CD4-positive, alpha-beta T cell treated with Interleukin-1 beta for 1 hour (primary cell): ENCODE results near the gene NDUFV1.

ENCODE experiments used
- DNase-seq, 2 donors: peaks; one replicate each; pipeline ENCODE4 v3.0.0-alpha.2; 2020 to 2022

Gene NDUFV1

GRCh38 chr11:67641338-67642172 is 34.8 kb downstream of the NDUFV1 start:
- no peak for DNase-seq

DNA sequence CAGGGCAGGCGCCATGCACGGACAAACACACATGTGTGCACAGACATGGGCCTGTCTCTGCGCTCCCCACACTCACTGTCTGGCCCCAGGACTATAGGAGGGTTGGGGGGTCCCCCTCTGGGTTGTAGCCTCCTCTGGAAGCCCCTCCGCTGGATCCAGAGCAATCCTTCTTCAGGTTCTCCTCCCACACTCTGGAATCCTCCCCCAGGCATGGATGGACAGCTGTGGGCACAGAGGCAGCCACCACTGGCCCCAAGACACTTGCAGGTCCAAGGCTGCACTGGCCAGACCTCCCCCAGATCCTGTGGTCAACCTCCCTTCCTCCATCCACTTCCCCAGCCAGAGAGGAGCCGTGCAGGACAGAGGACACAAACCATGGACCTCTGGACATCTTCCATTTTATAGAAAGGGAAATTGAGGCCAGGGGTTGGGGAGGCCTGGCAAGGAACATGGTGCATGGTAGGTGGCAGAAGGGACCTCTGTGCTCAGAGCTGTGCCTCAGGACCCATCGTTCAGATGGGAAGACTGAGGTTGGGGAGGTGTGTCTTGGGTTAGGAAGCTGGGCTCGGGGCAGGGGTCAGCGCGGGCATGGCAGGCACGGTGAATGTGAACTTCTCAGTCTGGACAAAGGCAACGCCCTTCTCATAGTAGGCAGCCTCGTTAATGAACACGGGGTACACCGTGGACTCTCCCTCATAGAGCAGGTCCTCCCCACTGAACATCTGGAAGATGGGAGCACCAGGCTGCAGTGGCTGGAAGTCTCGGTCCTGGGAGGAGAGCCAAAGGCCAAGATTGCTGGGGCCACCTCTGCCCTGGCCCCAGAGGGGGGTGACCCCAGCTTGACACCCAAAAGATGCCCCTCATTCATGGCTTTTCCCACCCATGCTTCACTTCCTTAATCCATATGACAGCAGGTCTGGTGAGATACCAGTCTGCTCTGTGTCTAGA is 35.7 kb downstream of the NDUFV1 start:
- no peak for DNase-seq

- DNase-seq: no peak
Measured at GRCh38 chr11:67644042-67644441, 37.3 kb downstream of the NDUFV1 start.

GRCh38 chr11:67644472-67645418 is 38.0 kb downstream of the NDUFV1 start:
- no peak for DNase-seq

- DNase-seq: no peak
Measured at GRCh38 chr11:67645521-67646461, 39.1 kb downstream of the NDUFV1 start.

DNA sequence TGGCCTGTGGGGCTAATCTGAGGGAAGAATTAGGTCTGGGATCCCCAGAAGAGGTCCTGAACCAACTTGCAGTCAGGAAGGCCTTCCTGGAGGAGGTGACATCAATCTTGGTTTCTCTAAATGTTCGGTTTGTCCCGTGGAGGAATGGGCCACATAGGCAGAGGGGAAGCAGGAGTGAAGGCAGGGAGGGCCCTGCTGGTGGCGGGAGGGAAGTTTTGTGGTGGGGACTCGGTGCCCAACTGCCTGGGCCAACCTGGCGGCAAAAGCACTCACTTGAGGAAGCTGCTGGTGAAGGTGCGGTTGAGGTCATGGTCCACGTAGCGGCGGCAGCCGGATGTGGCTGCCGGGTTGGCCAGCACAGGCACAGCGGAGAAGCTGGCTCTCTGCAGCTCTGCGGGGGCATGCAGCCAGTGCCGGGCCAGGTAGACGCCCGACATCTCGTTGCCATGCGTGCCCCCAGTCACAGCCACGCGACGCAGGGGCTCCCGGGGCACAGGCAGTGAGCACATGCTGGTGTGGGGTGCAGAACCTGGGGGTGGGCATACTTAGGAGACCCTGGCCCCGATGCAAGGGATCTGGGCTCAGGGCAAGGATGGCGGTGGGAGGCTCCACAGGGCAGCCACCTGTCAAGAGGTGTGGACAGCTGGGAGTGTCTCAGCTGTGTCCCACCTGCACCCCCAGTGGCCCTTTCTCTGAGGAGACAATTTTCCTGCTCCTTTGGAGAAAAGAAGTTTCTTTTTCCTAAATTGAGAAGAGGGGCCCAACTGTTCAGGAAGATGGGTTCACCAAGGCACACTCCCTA is 40.0 kb downstream of the NDUFV1 start:
- peak; percentile 50 to 71 for DNase-seq

DNA sequence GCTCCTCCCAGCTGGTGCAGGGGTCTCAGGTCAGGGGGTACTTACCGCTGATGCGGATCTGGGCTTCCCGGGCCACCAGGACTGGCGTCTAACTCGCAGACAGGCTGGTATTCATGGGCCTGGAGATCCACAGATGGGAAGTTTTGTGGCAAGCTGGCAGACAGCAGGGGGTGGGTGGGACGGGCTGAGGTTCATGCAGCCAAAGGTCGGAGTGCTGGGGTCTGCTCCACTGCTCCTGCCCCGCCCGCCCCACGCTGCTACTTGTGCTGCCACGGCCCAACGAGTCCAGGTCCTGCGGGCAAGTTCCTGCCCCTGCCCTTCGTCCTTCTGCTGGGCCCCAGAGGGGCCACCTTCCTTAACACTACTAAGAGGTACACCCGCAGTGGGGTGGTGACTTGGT is 40.7 kb downstream of the NDUFV1 start:
- no peak for DNase-seq

DNA sequence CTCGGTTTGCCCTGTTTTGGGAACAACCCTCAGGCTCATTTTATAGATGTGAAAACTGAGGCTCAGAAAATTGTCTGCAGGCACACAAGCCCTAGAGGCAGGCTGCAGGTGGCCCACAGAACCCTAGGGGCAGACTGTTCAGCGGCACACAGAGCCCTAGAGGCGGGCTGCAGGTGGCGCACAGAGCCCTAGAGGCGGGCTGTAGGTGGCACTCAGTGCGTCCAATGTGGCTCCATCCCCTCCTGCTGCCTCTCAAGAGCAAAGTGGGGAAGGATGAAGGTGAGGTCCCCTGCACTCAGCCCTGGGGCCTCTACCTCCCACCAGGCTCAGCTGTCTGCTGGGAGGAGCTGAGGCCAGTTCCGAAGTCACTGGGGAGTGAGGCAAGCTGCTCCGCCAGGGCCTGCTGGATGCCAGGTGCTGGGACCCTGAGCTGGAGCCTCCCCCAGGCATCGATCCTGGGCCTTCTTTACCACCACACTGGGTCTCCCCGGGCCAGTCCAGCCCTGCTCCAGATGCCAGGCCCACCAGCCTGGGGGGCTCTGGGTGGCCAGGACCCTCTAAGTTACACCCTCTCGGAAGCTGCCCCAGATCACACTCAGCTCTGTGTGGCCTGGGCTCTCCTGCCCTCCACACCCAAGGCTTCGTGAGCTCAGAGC is 41.5 kb downstream of the NDUFV1 start:
- DNase-seq: peak; percentile 58 to 69

GRCh38 chr11:67648796-67649613 is 42.3 kb downstream of the NDUFV1 start:
- DNase-seq: peak in 1 of 2 donors; percentile 46

DNA sequence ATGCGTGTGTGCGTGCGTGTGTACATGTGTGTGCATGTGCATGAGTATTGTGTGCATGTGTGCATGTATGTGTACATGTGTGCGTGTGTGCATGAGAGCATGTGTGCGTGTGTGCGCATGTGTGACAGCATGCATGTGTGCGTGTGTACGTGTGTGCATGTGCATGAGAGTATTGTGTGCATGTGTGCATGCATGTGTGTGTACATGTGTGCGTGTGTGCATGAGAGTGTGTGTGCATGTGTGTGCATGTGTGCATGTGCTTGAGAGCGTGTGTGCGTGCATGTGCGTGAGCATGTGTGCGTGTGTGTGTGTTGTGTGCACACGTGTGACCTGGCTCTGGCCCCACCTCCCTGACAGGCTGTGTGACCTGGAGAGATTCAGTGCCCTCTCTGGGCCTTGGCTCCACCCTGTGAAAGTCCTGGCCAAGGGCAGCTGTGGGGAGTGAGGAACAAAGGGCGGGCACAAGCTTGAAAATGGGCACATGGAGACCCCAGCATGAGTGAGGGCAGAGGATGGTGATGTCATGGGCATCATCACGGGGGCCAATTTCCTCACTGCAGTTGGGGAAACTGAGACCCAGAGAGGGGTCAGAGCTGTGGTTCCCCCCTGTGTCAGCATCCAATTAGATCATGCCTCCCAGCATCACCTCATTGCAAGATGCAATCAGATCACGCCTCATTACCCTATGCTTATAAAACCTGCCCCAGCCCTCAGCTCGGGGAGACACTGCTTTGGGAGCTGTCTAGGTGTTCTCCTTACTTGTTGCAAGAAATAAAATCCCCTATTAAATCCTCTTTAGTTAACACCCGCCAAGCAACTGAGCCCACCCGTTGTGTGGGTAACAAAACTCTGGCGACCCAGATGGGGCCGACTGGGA is 43.1 kb downstream of the NDUFV1 start:
- DNase-seq: no peak

DNA sequence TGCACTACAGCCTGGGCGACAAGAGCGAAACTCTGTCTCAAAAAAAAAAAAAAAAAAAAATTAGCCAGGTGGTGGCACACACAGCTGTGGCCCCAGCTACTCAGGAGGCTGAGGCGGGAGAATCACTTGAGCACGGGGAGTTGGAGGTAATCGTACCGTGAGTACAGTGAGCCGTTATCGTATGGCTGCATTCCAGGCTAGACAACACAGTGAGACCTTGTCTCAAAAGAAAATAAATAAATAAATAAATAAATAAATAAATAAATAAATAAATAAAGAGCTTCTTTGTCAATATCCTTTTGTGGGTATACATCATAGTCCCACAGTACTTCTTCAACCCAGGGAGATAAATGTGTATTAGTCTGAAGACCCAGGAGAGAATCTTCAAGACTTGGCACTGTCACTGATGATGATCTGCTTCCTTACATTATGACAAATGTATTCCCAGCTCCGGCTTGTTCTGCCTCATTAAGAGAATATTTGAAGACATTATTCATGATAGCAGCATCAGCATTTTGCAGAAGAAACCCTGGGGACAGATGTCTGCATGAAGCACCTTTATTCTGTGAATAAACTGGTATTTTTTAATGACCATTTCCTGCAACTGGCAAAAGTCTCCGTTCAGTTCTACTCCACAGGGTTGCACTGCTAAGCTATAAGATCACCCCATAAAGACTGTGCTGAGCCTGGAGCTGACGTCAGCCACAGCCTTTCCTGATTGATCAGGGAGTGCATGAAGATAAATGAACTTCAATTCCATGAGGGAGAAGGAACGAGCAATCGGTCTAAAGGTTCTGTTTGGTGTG is 45.4 kb downstream of the NDUFV1 start:
- no peak for DNase-seq

- no peak for DNase-seq
Measured at GRCh38 chr11:67652965-67653845, 46.5 kb downstream of the NDUFV1 start.

DNA sequence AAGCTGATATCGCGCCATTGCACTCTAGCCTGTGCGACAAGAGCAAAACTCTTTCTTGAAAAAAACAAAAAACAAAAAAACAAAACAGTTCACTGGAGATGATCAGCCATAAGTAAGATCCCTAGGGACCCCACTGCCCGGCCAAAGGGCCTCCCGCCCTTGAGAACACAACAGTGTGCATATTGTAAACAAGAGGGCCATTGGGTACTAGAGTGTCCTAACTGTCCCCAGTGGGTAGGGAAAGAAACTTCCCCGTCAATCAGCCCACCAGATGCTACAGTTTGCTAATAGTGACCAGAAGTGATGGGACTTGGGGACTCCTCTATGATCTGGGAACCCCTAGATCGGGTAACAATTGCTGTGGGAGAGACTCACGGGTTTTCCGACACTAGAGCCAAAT is 47.5 kb downstream of the NDUFV1 start:
- DNase-seq: no peak

DNA sequence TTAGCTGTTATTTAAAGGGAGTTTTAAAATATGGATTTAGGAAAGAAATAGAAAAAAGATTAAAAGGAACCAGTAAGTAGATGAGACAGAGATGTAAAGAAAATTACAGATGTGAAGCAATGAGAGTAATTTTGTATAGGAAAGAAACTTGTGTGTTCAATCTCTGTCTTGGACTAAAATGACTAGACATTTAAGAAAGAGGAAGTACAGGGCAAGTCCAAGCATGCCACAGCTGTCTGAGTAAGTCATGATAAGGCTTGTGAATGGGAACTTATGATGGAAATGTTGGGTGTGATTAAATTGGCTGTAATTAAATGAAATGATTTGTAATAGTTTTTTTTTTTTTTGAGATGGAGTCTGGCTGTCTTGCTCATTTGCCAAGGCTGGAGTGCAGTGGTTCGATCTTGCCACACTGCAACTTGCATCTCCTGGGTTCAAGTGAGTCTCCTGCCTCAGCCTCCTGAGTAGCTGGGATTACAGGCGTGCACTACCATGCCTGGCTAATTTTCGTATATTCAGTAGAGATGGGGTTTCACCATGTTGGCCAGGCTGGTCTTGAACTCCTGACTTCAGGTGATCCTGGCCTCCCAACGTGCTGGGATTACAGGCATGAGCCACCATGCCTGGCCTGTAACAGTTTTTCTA is 49.7 kb downstream of the NDUFV1 start:
- DNase-seq: no peak

DNA sequence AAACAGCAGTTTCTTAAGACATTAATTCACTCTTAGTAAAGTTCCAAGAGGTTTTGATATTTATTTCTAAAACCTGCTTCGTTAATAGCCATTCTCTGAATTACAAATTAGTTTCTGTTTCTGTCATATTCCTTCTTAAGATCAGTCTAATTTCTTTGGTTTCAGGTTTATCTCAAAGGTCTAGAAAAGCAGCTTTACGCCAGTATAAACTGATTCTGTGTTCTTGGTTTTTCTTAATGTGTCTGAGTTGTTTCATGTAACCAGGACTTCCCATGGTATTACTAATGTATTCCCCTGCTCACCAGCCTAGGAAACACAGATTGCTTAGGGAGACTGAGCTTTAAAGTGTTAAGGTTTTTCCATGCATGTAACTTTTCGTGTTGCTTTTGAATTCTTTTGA is 50.6 kb downstream of the NDUFV1 start:
- no peak for DNase-seq
